HG03378 (cell line): ENCODE data around the gene AOPEP.

ENCODE experiments used
- ATAC-seq: cut with Tn5 transposase; IDR thresholded peaks from one replicate; pipeline ENCODE4 v1.9.1; 2021; ENCODE audit warnings: mild to moderate bottlenecking, moderate library complexity; ENCODE audit not compliant: unreplicated experiment

AOPEP gene

DNA sequence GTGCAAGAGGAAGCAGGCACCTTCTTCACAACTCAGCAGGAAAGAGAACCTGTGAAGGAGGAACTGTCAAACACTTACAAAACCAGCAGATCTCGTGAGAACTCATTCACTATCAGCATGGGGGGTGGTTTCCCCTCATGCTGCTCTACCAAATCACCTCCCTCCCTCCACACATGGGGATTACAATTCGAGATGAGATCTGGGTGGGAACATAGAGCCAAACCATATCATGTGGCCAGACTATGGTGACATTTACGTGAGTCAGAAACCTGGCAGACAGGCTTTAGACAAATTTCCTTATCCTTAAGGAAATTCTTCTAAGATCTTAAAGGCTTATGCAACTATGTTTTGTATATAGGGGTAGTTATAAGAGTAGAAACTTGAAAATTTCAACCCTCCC lies 8.7 kb upstream of the AOPEP start:
- ATAC-seq = no peak

- ATAC-seq = no peak
These were observed 7.6 kb upstream of the AOPEP start for GRCh38 chr9:94718936-94719335.

DNA sequence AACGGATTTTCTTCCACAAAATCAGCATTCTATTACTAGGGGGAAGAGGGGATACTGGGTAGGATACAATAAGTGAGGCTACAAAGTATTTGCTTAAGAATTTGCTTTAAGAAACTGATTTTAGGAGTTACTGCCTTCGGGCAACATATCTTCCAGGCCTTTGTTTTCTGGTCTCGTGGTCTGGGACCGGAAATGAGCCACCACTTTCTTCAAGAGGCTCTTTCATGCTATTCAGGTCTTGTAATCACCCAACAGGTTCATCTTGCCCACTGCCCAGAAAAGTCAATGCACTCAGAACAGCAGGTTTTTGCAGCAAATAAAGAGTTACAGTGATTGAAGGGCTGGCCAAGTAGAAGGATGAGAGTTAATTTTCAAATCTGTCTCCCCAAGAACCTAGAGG lies 6.6 kb upstream of the AOPEP start:
- no peak for ATAC-seq

GRCh38 chr9:94720846-94721549 lies 5.5 kb upstream of the AOPEP start:
- no peak for ATAC-seq

DNA sequence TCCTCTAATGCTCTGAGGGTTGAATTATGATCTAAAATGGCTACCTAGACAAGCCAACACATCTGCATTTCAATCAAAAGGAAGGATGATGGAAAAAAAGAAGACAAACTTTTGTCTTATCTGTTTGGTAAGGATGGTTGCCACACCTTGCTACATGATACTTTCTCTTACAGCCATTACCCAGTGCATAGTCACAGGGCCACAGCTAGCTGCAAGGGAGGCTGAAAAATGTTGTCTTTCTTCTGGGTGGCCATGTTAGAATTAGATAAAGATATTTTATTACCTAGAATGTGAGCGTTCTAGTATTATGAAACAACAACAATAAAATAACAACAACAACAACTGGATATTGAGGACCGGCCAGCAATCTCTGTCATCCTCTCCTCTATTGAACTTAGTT lies 4.7 kb upstream of the AOPEP start:
- ATAC-seq = no peak

DNA sequence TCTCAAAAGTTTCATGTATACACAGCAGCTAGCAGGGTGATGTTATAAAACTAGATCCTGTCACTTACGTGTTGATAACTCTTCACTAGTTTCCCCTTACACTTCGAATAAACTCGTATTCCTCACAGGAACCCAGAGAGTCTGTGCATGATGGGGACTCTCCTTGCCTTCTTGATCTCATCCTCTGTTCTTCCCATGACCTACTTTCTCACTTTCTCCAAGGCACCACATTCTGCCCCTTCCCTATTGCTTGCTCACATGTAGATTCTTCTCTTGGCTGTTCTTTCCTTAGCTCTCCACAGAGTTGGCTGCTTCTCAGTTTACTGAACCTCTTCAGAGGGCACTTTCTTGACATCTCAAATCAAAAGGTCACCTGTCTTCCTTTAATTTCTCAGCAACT lies 1.2 kb upstream of the AOPEP start:
- ATAC-seq = no peak

DNA sequence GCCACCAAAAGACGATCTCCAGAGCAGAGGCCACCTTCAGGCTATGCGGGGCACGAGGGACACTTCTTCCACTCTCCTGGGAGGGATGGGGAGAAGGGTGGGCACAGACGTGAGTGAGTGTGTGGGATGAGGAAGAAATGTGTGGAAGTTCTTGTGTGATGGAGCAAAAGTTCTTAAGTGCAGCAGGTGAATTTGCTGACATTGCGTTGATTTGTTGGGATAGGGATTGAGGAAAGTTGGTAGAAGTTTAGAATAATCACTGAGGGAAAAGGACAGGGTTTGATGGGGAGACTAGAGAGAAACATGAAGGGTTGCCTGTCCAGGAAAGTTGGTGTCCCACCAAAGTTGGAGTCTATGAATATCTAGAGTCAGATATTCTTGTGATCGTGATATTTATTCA lies 2.2 kb downstream of the AOPEP start:
- no peak for ATAC-seq

- ATAC-seq = no peak
These were observed 2.7 kb downstream of the AOPEP start for GRCh38 chr9:94729199-94729598.

DNA sequence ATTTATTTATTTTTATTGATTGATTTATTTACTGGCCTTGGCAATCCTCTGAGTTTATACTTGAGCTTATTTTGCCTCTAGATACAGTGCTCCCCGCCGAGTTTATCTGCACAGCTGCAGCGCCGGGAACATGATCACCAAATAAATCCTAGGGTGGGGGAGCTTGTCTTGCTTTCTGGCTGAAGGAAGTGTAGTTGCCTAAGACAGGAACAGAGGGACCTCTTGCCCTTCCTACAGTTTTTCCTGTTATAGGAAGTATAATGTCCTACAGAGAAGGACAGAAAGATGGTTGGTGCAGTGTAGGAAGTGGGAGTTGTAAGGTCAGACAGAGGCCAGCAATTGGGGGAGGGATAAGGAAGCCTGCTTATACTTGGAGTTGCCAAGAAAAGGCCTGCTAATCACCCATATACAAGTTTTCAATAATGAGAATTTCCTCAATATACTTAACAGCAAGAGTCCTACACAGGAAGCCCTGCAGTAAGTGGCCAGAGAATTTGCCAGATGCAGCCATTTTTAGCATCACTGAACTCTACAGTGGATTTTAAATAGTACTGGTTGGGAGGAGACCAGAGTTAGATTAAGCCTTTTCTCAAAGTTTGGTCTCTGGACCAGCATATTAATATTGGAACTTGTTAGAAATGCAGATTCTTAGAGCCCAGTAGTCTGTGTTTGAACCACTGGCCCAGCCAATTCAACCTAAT lies 7.7 kb downstream of the AOPEP start:
- ATAC-seq = no peak

- ATAC-seq = no peak
These were observed 10.3 kb downstream of the AOPEP start for GRCh38 chr9:94736759-94737158.

GRCh38 chr9:94740145-94740840 lies 13.8 kb downstream of the AOPEP start:
- ATAC-seq = no peak

DNA sequence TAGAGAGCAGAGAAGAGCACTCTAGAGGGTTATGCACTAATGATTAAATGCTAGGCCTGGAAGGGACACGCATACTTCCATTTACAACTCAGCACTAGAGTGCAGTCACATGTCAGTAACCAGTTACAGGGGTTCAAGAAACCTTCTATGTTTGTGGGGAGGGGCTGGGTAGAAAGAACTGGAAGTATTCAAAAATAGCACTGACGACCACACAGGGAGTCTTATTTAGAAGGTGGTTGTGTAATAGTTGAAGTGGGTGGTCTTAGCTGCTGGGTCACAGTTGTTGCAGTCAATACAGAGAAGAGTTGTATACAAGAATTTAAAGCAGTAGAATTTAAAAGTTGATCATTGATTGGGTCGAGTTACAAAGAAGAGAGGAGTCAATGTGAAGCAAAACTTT lies 15.4 kb downstream of the AOPEP start:
- no peak for ATAC-seq

- no peak for ATAC-seq
These were observed 16.8 kb downstream of the AOPEP start for GRCh38 chr9:94743035-94743954.

- ATAC-seq = no peak
These were observed 19.5 kb downstream of the AOPEP start for GRCh38 chr9:94745806-94746540.

DNA sequence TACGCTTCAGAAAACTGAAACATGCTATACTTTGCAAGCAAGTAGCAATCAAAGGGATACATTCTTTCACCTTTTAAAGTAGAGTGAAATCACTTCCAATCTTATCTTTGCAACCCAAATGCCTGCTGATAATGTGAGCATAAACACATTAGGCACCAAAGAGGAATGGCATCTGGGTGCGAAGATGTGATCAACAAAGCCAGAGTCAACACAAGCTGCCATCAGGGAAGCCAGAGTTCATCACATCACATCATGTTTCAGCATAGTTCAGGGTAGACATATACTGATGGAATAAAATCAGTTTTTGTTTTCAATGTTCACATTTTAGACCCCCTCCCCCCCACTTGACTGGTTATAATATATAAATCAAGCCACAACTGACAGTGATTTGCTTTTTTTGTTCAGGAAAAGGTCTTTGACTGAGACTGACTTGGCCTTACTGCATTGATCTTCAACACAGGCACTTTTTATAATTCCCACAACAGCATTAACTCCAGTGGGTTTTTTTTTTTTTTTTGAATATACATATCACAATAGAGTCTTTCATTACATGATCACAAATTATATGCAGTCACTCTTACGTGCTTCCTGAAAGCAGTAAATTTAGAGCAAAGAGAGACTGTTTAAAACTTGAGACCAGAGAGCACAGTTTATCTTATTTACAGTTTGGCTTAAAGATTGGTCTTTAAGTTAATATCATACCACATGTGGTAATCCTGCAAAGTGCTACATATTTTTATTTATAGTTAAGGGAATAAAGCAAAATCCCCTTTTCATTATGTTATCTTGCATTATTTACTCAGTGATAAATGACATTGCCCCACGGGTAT lies 20.3 kb downstream of the AOPEP start:
- no peak for ATAC-seq

GRCh38 chr9:94754976-94755475 lies 28.5 kb downstream of the AOPEP start:
- ATAC-seq = no peak

GRCh38 chr9:94757158-94757557 lies 30.7 kb downstream of the AOPEP start:
- ATAC-seq = no peak

- ATAC-seq = no peak
These were observed 31.5 kb downstream of the AOPEP start for GRCh38 chr9:94758031-94758430.

- ATAC-seq = no peak
These were observed 32.4 kb downstream of the AOPEP start for GRCh38 chr9:94758880-94759279.
